ENCODE measurements around the gene USP7. TPM values are rescaled to one million over a fixed set of nuclear protein-coding genes. Genes with fewer than 3 reads are reported as not detected.

USP7 gene
- polyA plus RNA-seq, 2 of the 4 experiments (the other 2 are of a cell fraction): 39.6 to 65.9 TPM

DNA sequence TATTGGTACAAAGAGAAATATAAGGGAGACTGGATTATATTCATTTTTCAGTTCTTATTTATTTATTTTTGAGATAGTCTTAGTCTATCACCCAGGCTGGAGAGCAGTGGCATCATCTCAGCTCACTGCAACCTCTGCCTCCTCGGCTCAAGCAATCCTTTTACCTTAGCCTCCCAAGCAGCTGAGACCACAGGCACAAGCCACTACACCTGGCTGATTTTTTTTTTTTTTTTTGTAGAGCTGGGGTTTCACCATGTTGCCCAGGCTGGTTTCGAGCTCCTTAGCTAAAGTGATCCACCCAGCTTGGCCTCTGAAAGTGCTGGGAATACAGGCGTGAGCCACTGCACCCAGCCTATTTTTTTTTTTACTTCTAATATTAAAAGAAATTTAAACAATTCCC is 40.1 kb upstream of the USP7 start (continued):
- TF ChIP-seq CBX2 (IDR thresholded peaks at IDR 0.05; ENCODE audit: borderline replicate concordance, low read depth) (no peak), MAZ (IDR thresholded peaks at IDR 0.05; ENCODE audit: borderline replicate concordance, low read depth, low read length) (no peak), EP300 (IDR thresholded peaks at IDR 0.05) (no peak)

DNA sequence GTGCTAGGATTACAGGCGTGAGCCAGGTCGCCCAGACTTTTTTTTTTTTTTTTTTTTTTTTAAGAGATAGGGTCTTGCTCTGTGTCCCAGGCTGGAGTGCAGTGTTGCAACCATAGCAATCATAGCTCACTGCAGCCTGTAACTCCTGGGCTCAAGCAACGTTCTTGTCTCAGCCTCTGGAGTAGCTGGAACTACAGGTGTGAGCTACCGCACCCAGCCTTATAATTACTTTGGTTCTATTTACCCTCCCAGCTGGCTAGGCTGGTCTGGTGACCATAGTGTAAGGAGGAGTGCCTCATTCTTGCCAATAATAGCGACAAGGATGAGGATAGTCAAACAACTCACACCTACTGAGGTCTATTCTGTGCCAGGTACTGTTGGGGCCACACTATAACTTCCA is 39.6 kb upstream of the USP7 start:
- no peak overlapping the region for H3K4me2 ChIP-seq
- peaks cover under 1% of the 10 kb centered on the region; the same call in 2 of the 3 replicates for H3K4me1 ChIP-seq
- H3K9me3 ChIP-seq: no peaks in the 10 kb centered on the region
- DNase-seq (ENCODE audit: low read depth in 1 of 2, low spot score in 1 of 2) (no peak), FAIRE-seq (no peak), ATAC-seq (no peak)
- TF ChIP-seq, protein P1, sequence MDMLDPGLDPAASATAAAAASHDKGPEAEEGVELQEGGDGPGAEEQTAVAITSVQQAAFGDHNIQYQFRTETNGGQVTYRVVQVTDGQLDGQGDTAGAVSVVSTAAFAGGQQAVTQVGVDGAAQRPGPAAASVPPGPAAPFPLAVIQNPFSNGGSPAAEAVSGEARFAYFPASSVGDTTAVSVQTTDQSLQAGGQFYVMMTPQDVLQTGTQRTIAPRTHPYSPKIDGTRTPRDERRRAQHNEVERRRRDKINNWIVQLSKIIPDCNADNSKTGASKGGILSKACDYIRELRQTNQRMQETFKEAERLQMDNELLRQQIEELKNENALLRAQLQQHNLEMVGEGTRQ (IDR thresholded peaks at IDR 0.05): no peak
- TF ChIP-seq RCOR1 (IDR thresholded peaks at IDR 0.05; ENCODE audit: low read depth, low read length): no peak
- TF ChIP-seq CBX8 (IDR thresholded peaks at IDR 0.05): no peak
- no peak for TF ChIP-seq EHMT2 (IDR thresholded peaks at IDR 0.05; ENCODE audit: low read depth)
- TF ChIP-seq HOXA7 (CRISPR knock-in tag; IDR thresholded peaks at IDR 0.05): no peak
- TF ChIP-seq KDM5A (IDR thresholded peaks at IDR 0.05): no peak
- TF ChIP-seq EHF (CRISPR knock-in tag; IDR thresholded peaks at IDR 0.05): no peak
- TF ChIP-seq TP53 (CRISPR knock-in tag; IDR thresholded peaks at IDR 0.05): no peak
- TF ChIP-seq ZNF302 (CRISPR knock-in tag; IDR thresholded peaks at IDR 0.05): no peak
- no peak for TF ChIP-seq KDM1A (IDR thresholded peaks at IDR 0.05; ENCODE audit: low read depth)
- no peak for TF ChIP-seq FOSL2 (IDR thresholded peaks at IDR 0.05)
- TF ChIP-seq FOSL2 (CRISPR knock-in tag; IDR thresholded peaks at IDR 0.05): no peak
- TF ChIP-seq POLR2A (IDR thresholded peaks at IDR 0.05; ENCODE audit: low read length): no peak
- no peak for TF ChIP-seq ESRRA (IDR thresholded peaks at IDR 0.05; ENCODE audit: borderline replicate concordance, low read length)
- TF ChIP-seq, protein P2, sequence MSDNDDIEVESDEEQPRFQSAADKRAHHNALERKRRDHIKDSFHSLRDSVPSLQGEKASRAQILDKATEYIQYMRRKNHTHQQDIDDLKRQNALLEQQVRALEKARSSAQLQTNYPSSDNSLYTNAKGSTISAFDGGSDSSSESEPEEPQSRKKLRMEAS (IDR thresholded peaks at IDR 0.05): no peak
- H3K4me3 ChIP-seq: no peak overlapping the region
- H3K27ac ChIP-seq: no peak overlapping the region
- ChIA-PET POLR2A (no interaction called here), CTCF (interaction anchor here (0.6 to 1.0 kb wide), 3 partner anchors 60 to 357 kb away, joined by 3 to 4 read pairs (median 3); no protein-coding TSS in a partner anchor)
- 60% methylated on average over 5 of the region's 5 CpGs for WGBS (ENCODE audit: missing lambda C conversion rate)

DNA sequence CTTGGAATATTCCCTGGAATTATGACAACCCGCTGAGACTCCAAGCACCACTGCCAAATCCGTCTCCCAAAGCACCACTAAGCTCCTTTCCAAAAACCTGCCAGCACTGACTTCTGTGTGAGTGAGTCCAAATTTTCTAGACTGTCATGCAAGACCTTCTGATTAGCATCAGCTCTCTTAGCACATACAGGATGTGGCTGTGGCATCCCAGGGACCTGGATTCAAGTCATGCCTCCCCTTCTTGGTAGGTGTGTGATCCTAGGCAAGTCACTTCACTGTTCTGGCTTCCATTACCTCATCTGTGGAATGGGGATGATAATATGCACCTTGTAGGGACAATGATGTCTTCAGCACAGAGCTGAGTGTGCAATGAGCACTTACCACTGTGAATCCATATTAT is 38.3 kb upstream of the USP7 start:
- ChIA-PET POLR2A (no interaction called here), CTCF (interaction anchor here (0.8 kb wide), 1 partner anchor 20 kb away, joined by 6 read pairs; no protein-coding TSS in a partner anchor)
- H3K4me2 ChIP-seq: no peak overlapping the region
- no peaks in the 10 kb centered on the region for H3K9me3 ChIP-seq
- peaks cover 3% of the 10 kb centered on the region; the same call in 1 of the 3 replicates for H3K4me1 ChIP-seq
- no peak overlapping the region for H3K4me3 ChIP-seq
- H3K27ac ChIP-seq: no peak overlapping the region
- ATAC-seq (no peak), FAIRE-seq (no peak), DNase-seq (ENCODE audit: low read depth in 1 of 2, low spot score in 1 of 2) (no peak)
- WGBS (ENCODE audit: missing lambda C conversion rate): 70% methylated on average over 2 of the region's 2 CpGs
- TF ChIP-seq, protein P3, sequence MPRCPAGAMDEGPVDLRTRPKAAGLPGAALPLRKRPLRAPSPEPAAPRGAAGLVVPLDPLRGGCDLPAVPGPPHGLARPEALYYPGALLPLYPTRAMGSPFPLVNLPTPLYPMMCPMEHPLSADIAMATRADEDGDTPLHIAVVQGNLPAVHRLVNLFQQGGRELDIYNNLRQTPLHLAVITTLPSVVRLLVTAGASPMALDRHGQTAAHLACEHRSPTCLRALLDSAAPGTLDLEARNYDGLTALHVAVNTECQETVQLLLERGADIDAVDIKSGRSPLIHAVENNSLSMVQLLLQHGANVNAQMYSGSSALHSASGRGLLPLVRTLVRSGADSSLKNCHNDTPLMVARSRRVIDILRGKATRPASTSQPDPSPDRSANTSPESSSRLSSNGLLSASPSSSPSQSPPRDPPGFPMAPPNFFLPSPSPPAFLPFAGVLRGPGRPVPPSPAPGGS (IDR thresholded peaks at IDR 0.05): no peak
- TF ChIP-seq HOXB13 (CRISPR knock-in tag; IDR thresholded peaks at IDR 0.05; ENCODE audit: low read depth): no peak
- no peak for TF ChIP-seq CHD2 (IDR thresholded peaks at IDR 0.05; ENCODE audit: low read length, partially characterized antibody)
- no peak for TF ChIP-seq ZC3H11A (IDR thresholded peaks at IDR 0.05)
- TF ChIP-seq, protein P4, sequence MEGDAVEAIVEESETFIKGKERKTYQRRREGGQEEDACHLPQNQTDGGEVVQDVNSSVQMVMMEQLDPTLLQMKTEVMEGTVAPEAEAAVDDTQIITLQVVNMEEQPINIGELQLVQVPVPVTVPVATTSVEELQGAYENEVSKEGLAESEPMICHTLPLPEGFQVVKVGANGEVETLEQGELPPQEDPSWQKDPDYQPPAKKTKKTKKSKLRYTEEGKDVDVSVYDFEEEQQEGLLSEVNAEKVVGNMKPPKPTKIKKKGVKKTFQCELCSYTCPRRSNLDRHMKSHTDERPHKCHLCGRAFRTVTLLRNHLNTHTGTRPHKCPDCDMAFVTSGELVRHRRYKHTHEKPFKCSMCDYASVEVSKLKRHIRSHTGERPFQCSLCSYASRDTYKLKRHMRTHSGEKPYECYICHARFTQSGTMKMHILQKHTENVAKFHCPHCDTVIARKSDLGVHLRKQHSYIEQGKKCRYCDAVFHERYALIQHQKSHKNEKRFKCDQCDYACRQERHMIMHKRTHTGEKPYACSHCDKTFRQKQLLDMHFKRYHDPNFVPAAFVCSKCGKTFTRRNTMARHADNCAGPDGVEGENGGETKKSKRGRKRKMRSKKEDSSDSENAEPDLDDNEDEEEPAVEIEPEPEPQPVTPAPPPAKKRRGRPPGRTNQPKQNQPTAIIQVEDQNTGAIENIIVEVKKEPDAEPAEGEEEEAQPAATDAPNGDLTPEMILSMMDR (IDR thresholded peaks at IDR 0.05): no peak
- no peak for TF ChIP-seq TFCP2L1 (CRISPR knock-in tag; IDR thresholded peaks at IDR 0.05)
- no peak for TF ChIP-seq FOSL2 (IDR thresholded peaks at IDR 0.05)
- no peak for TF ChIP-seq FOSL2 (CRISPR knock-in tag; IDR thresholded peaks at IDR 0.05)
- TF ChIP-seq RCOR1 (IDR thresholded peaks at IDR 0.05; ENCODE audit: low read depth, low read length): no peak
- TF ChIP-seq, protein P5, sequence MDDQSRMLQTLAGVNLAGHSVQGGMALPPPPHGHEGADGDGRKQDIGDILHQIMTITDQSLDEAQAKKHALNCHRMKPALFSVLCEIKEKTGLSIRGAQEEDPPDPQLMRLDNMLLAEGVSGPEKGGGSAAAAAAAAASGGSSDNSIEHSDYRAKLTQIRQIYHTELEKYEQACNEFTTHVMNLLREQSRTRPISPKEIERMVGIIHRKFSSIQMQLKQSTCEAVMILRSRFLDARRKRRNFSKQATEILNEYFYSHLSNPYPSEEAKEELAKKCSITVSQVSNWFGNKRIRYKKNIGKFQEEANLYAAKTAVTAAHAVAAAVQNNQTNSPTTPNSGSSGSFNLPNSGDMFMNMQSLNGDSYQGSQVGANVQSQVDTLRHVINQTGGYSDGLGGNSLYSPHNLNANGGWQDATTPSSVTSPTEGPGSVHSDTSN (IDR thresholded peaks at IDR 0.05): no peak
- no peak for TF ChIP-seq NR3C1 (IDR thresholded peaks at IDR 0.05)
- TF ChIP-seq, protein P6, sequence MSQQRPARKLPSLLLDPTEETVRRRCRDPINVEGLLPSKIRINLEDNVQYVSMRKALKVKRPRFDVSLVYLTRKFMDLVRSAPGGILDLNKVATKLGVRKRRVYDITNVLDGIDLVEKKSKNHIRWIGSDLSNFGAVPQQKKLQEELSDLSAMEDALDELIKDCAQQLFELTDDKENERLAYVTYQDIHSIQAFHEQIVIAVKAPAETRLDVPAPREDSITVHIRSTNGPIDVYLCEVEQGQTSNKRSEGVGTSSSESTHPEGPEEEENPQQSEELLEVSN (IDR thresholded peaks at IDR 0.05; ENCODE audit: borderline replicate concordance, low read depth): no peak
- TF ChIP-seq NFE2L2 (conservative IDR thresholded peaks at IDR 0.05; ENCODE audit: low read length): no peak
- no peak for TF ChIP-seq GATA3 (IDR thresholded peaks at IDR 0.05; ENCODE audit: borderline replicate concordance)
- no peak for TF ChIP-seq ZFP36 (IDR thresholded peaks at IDR 0.05; ENCODE audit: borderline replicate concordance, partially characterized antibody)
- TF ChIP-seq, protein P7, sequence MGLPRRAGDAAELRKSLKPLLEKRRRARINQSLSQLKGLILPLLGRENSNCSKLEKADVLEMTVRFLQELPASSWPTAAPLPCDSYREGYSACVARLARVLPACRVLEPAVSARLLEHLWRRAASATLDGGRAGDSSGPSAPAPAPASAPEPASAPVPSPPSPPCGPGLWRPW (IDR thresholded peaks at IDR 0.05): no peak
- no peak for TF ChIP-seq HDAC2 (IDR thresholded peaks at IDR 0.05)

All from A549 (cell line).